Endothelial cell of umbilical vein (primary cell): ENCODE results near the gene RTN4IP1. TPM values are rescaled to one million over a fixed set of nuclear protein-coding genes. Genes with fewer than 3 reads are reported as not detected.

Experiments
- BruUV-seq: library from RNA; stranded (reverse); fragments of 400-500 nt; replicated peaks from 2 replicates; lab custom pipeline; 2021; lab: Mats Ljungman, UMichigan
- CTCF ChIA-PET: fragments of 300-600, 350-600 bp; sonication (Branson Sonifier 250); formaldehyde crosslinking; loops from one replicate; lab custom pipeline; 2021; ENCODE audit warnings: antibody characterized with exemption, inconsistent platforms; lab: Charles Lee
- POLR2A ChIA-PET: fragments of 300-600, 350-600 bp; sonication (Branson Sonifier 250); formaldehyde crosslinking; loops from one replicate; lab custom pipeline; 2021; ENCODE audit warnings: antibody characterized with exemption, inconsistent platforms; lab: Charles Lee
- DNase-seq: peaks from one replicate; pipeline ENCODE4 v3.0.0-alpha.2; 2011; ENCODE audit warnings: low read depth, low spot score
- FAIRE-seq: peaks from 2 replicates; lab custom pipeline; 2011; peaks lifted over from hg19 to GRCh38; lab: Jason Lieb, UNC
- H2AFZ ChIP-seq: 2 replicates; pipeline ENCODE4 v1.6.0; 2012; ENCODE audit warnings: low read depth, low read length, control low read depth, inconsistent platforms
- H3K27ac ChIP-seq: 2 replicates; pipeline ENCODE4 v1.5.1; 2011; ENCODE audit warnings: low read depth, mild to moderate bottlenecking, control low read depth, low read length, moderate library complexity; ENCODE audit not compliant: insufficient read depth
- H3K27me3 ChIP-seq, 2 experiments: 2 replicates each; pipeline versions ENCODE4 v1.6.0 to v1.6.1; 2011; ENCODE audit warnings: low read length in 2 of 2, mixed read lengths in 1 of 2; ENCODE audit not compliant: control insufficient read depth in 2 of 2, insufficient read depth in 2 of 2
- H3K36me3 ChIP-seq, 2 experiments: 2 replicates in 1 of 2; 3 replicates in 1 of 2; pipeline ENCODE4 v1.5.1; 2011; ENCODE audit warnings: low read length in 2 of 2, mild to moderate bottlenecking in 1 of 2, moderate library complexity in 1 of 2; ENCODE audit not compliant: control insufficient read depth in 2 of 2, insufficient read depth in 2 of 2; ENCODE audit errors: extremely low read depth in 1 of 2
- H3K4me1 ChIP-seq: 3 replicates; pipeline ENCODE4 v1.5.1; 2011; ENCODE audit warnings: mild to moderate bottlenecking, low read length; ENCODE audit not compliant: control insufficient read depth, insufficient read depth; ENCODE audit errors: extremely low read depth
- H3K4me2 ChIP-seq: 2 replicates; pipeline ENCODE4 v1.6.1; 2011; ENCODE audit warnings: low read length, control low read depth, mixed read lengths; ENCODE audit not compliant: insufficient read depth
- H3K4me3 ChIP-seq, 3 experiments: fragments of 200-600 bp in 1 of 3; sonication (generic), shearing (Covaris generic) in 1 of 3; replicated peaks in 1 of 3; 2 replicates each; pipeline ENCODE4 v1.5.1; 2011 to 2016; ENCODE audit warnings: control low read depth in 3 of 3, low read length in 3 of 3, mild to moderate bottlenecking in 2 of 3, inconsistent platforms in 1 of 3, low read depth in 1 of 3, moderate library complexity in 1 of 3; ENCODE audit not compliant: insufficient read depth in 1 of 3
- H3K79me2 ChIP-seq: 2 replicates; pipeline ENCODE4 v1.6.0; 2012; ENCODE audit warnings: low read length, inconsistent platforms; ENCODE audit not compliant: control insufficient read depth, insufficient read depth
- H3K9ac ChIP-seq: replicated peaks from 2 replicates; pipeline ENCODE3; 2011; ENCODE audit warnings: low read length, control low read depth; ENCODE audit not compliant: insufficient read depth; ENCODE audit errors: extremely low read depth
- H3K9me1 ChIP-seq: replicated peaks from 3 replicates; pipeline ENCODE4 v1.6.0; 2011; ENCODE audit warnings: mild to moderate bottlenecking, low read length; ENCODE audit not compliant: control insufficient read depth, insufficient read depth; ENCODE audit errors: extremely low read depth
- H3K9me3 ChIP-seq: replicated peaks from 2 replicates; pipeline ENCODE4 v1.5.1; 2012; ENCODE audit warnings: low read length, inconsistent platforms; ENCODE audit not compliant: control insufficient read depth, insufficient read depth
- H4K20me1 ChIP-seq: replicated peaks from 2 replicates; pipeline ENCODE3; 2011; ENCODE audit warnings: mild to moderate bottlenecking, low read length; ENCODE audit not compliant: control insufficient read depth, insufficient read depth; ENCODE audit errors: extremely low read depth
- EZH2 ChIP-seq: IDR thresholded peaks from 2 replicates; pipeline ENCODE4 v1.6.1; 2012; ENCODE audit warnings: borderline replicate concordance, low read depth, mild to moderate bottlenecking, moderate library complexity, low read length, inconsistent platforms; ENCODE audit not compliant: severe bottlenecking
- FOS ChIP-seq: IDR thresholded peaks from 2 replicates; pipeline ENCODE4 v1.6.1; 2011; ENCODE audit warnings: mild to moderate bottlenecking, low read length, moderate library complexity, borderline replicate concordance; ENCODE audit not compliant: insufficient read depth
- GATA2 ChIP-seq: IDR thresholded peaks from 2 replicates; pipeline ENCODE4 v1.7.0; 2011; ENCODE audit warnings: low read depth, mild to moderate bottlenecking, moderate library complexity, mixed read lengths, low read length; ENCODE audit not compliant: insufficient read length, insufficient read depth
- JUN ChIP-seq: IDR thresholded peaks from 2 replicates; pipeline ENCODE4 v1.6.1; 2011; ENCODE audit warnings: borderline replicate concordance, low read depth; ENCODE audit not compliant: insufficient read length, insufficient read depth
- MAX ChIP-seq: IDR thresholded peaks from 2 replicates; pipeline ENCODE4 v1.6.1; 2011; ENCODE audit not compliant: insufficient read depth, insufficient read length
- MYC ChIP-seq: IDR thresholded peaks from one replicate; pipeline ENCODE4 v1.6.1; 2011; ENCODE audit warnings: mild to moderate bottlenecking, low read depth, low read length
- POLR2A ChIP-seq: IDR thresholded peaks from 2 replicates; pipeline ENCODE4 v1.6.1; 2012; ENCODE audit warnings: low read depth, mild to moderate bottlenecking, control low read depth, low read length
- POLR2AphosphoS5 ChIP-seq: IDR thresholded peaks from 2 replicates; pipeline ENCODE4 v1.6.1; 2012; ENCODE audit warnings: low read depth, mild to moderate bottlenecking, control low read depth, low read length, moderate library complexity; ENCODE audit not compliant: insufficient read depth
- dilution Hi-C: fragments of 300-500 bp; cut with MboI; formaldehyde crosslinking; loops from one replicate; pipeline ENCODE4 v1.15.0; 2019; ENCODE audit warnings: low sequenced_read_pairs; ENCODE audit not compliant: extremely low pct_ligation_motif_present
- intact Hi-C: fragments of 100-400 bp; cut with micrococcal nuclease; formaldehyde crosslinking; loops from one replicate; pipeline ENCODE4 v1.10.0; 2022
- polyA plus RNA-seq, 4 experiments: library from polyadenylated mRNA; depleted of rRNA in 3 of 4; stranded (reverse) in 3 of 4; unstranded in 1 of 4; fragments of >200 nt; gene quantifications; 2 replicates each; pipeline versions ENCODE4 v1.2.1 to v1.2.3, GENCODE V29; 2011 to 2012; ENCODE audit warnings: missing spikeins in 1 of 4
- total RNA-seq: library from RNA; stranded (reverse); gene quantifications from 2 replicates; pipeline ENCODE4 v1.2.3, GENCODE V29; 2021
- TF ChIP-seq, protein P1 (sequence below), 2 donors: IDR thresholded peaks; 1 replicate in 1 of 2; 2 replicates in 1 of 2; pipeline ENCODE4 v1.5.1; 2011; ENCODE audit warnings: low read length in 2 of 2, mild to moderate bottlenecking in 2 of 2, moderate library complexity in 2 of 2, control low read depth in 1 of 2, inconsistent platforms in 1 of 2, low read depth in 1 of 2; ENCODE audit not compliant: insufficient read depth in 1 of 2; ENCODE audit errors: extremely low read depth in 1 of 2

RTN4IP1 gene
- total and polyA plus RNA-seq, 2 donors (not counting 3 experiments of a cell fraction or from before 2014, with no cell fraction given): 3.9 to 5.4 TPM

DNA sequence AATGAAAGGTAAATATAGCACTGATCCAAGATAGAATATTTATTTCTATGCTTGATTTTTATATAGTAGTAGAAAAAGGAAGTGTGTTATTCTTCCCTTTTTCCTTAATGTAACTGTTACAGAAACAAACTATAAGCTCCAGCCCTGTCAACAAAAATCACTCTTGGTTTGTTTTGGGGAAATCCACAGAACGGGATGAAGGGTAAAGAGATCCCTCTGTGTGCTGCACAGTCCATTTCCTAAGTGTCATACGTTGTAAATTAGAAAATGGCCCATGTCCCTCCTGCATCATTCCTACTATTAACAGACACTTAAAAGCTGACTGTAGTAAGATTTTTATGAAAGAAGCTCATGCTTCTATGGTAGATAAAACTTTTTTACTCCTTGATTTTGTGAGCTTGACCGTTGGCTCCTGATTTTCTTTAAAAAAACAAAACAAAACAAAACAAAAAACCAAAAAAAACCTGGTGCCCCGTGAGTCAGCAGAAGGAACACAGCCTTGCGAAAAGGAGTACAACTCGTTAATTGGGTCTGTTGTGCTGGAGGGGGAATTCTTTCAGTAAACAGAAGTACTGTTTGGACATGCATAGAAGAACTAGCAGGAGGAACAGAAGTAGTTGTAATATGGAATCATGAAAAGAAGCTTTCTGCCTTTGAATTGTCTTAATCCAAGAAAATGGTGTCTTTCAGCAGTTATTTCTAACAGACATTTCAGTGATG, 67.5 kb downstream of the RTN4IP1 start:
- H3K9me3 ChIP-seq: no peaks in the 10 kb centered on the region
- ChIA-PET CTCF (interaction anchor here (0.7 to 23.4 kb wide), 6 partner anchors 50 to 226 kb away, joined by 3 to 397 read pairs (median 6); no protein-coding TSS in a partner anchor), POLR2A (no interaction called here)
- no TSS peak for BruUV-seq
- no peak overlapping the region for H2AFZ ChIP-seq
- H3K27ac ChIP-seq: no peak overlapping the region
- intact Hi-C loops: no loop called here
- FAIRE-seq (no peak), DNase-seq (no peak)
- H3K4me2 ChIP-seq: no peak overlapping the region
- dilution Hi-C loops: loop anchor here (25.0 kb wide), 1 partner anchor 125 kb away; no protein-coding TSS in a partner anchor
- H3K36me3 ChIP-seq: peaks cover 0 to 3% of the 10 kb centered on the region in 2 experiments
- no peak overlapping the region for H3K9ac ChIP-seq
- H3K4me3 ChIP-seq: no peak overlapping the region
- no peaks in the 10 kb centered on the region for H3K79me2 ChIP-seq
- no peaks in the 10 kb centered on the region for H3K27me3 ChIP-seq
- TF ChIP-seq GATA2 (no peak), POLR2AphosphoS5 (no peak), EZH2 (no peak), MAX (no peak), FOS (no peak), MYC (no peak), JUN (no peak), POLR2A (no peak)
- TF ChIP-seq, protein P1, sequence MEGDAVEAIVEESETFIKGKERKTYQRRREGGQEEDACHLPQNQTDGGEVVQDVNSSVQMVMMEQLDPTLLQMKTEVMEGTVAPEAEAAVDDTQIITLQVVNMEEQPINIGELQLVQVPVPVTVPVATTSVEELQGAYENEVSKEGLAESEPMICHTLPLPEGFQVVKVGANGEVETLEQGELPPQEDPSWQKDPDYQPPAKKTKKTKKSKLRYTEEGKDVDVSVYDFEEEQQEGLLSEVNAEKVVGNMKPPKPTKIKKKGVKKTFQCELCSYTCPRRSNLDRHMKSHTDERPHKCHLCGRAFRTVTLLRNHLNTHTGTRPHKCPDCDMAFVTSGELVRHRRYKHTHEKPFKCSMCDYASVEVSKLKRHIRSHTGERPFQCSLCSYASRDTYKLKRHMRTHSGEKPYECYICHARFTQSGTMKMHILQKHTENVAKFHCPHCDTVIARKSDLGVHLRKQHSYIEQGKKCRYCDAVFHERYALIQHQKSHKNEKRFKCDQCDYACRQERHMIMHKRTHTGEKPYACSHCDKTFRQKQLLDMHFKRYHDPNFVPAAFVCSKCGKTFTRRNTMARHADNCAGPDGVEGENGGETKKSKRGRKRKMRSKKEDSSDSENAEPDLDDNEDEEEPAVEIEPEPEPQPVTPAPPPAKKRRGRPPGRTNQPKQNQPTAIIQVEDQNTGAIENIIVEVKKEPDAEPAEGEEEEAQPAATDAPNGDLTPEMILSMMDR (IDR thresholded peaks at IDR 0.05; ENCODE audit: extremely low read depth in 1 of 2, insufficient read depth in 1 of 2, low read depth in 1 of 2, low read length in 2 of 2): no peak
- H4K20me1 ChIP-seq: no peaks in the 10 kb centered on the region
- H3K9me1 ChIP-seq: no peaks in the 10 kb centered on the region
- H3K4me1 ChIP-seq: no peaks in the 10 kb centered on the region
